ENCODE data around the gene UBE2Q1.

DNA sequence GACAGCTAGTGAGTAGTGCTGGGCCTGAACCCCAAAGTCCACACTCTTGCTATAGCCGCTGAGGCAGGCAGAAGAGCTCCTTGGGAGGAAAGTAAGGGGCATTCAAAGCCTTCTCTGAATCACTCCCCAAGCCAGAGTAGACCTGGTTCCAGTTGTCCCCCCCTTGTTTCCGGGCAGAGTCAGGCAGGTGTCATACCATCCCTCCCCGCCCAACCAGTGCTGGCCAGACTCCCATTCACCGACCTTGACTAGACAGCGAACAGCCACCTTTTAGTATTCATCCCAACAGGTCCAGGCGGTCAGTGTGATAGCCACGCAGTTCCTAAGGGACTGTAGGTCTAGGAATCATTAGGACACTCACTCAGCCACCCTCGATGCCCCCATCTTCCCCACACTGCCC is 20.9 kb upstream of the UBE2Q1 start:
- TF ChIP-seq CTCF (IDR thresholded peaks at IDR 0.05) (no peak), EP300 (IDR thresholded peaks at IDR 0.05) (no peak), POLR2A (IDR thresholded peaks at IDR 0.05) (no peak)
